ENCODE measurements around the gene CDH23.

CDH23 gene

GRCh38 chr10:71708897-71709882 is 312.5 kb downstream of the CDH23 start:
- H3K4me3 ChIP-seq (ENCODE audit: low read length): no peak overlapping the region
- no peak for TF ChIP-seq CTCF (IDR thresholded peaks at IDR 0.05; ENCODE audit: insufficient read depth, low read depth, low read length, missing control alignments)
- DNase-seq (ENCODE audit: low read depth): no peak

GRCh38 chr10:71710519-71710918 is 313.8 kb downstream of the CDH23 start:
- no peak for TF ChIP-seq CTCF (IDR thresholded peaks at IDR 0.05; ENCODE audit: insufficient read depth, low read depth, low read length, missing control alignments)
- DNase-seq (ENCODE audit: low read depth): no peak
- H3K4me3 ChIP-seq (ENCODE audit: low read length): no peak overlapping the region

- no peak for TF ChIP-seq CTCF (IDR thresholded peaks at IDR 0.05; ENCODE audit: insufficient read depth, low read depth, low read length, missing control alignments)
- DNase-seq (ENCODE audit: low read depth): peak; percentile 40
These were observed 314.4 kb downstream of the CDH23 start for GRCh38 chr10:71711052-71711623.

GRCh38 chr10:71712170-71712569 is 315.4 kb downstream of the CDH23 start:
- no peak for DNase-seq (ENCODE audit: low read depth)
- no peak for TF ChIP-seq CTCF (IDR thresholded peaks at IDR 0.05; ENCODE audit: insufficient read depth, low read depth, low read length, missing control alignments)
- no peak overlapping the region for H3K4me3 ChIP-seq (ENCODE audit: low read length)

More at GRCh38 chr10:71711052-71711623, 314.4 kb downstream of the CDH23 start:
- H3K4me3 ChIP-seq (ENCODE audit: low read length): no peak overlapping the region

GRCh38 chr10:71712572-71713134 is 315.9 kb downstream of the CDH23 start:
- DNase-seq (ENCODE audit: low read depth): no peak
- no peak overlapping the region for H3K4me3 ChIP-seq (ENCODE audit: low read length)
- no peak for TF ChIP-seq CTCF (IDR thresholded peaks at IDR 0.05; ENCODE audit: insufficient read depth, low read depth, low read length, missing control alignments)

- H3K4me3 ChIP-seq (ENCODE audit: low read length): no peak overlapping the region
- TF ChIP-seq CTCF (IDR thresholded peaks at IDR 0.05; ENCODE audit: insufficient read depth, low read depth, low read length, missing control alignments): no peak
- peak; percentile 88 for DNase-seq (ENCODE audit: low read depth)
These were observed 316.7 kb downstream of the CDH23 start for GRCh38 chr10:71713135-71714030.

Measured in epithelial cell of esophagus (primary cell).